Amniotic epithelial cell (primary cell): Measurements from ENCODE around the gene PXDC1.
"Not testable (repeated sequence)": the region's sequence is repeated elsewhere in the genome, so short reads cannot be mapped to it uniquely, and the experiment has no call there.

Experiments
- DNase-seq: peaks from one replicate; pipeline ENCODE4 v3.0.0-alpha.2; 2010; ENCODE audit warnings: low read depth

Gene PXDC1

DNA sequence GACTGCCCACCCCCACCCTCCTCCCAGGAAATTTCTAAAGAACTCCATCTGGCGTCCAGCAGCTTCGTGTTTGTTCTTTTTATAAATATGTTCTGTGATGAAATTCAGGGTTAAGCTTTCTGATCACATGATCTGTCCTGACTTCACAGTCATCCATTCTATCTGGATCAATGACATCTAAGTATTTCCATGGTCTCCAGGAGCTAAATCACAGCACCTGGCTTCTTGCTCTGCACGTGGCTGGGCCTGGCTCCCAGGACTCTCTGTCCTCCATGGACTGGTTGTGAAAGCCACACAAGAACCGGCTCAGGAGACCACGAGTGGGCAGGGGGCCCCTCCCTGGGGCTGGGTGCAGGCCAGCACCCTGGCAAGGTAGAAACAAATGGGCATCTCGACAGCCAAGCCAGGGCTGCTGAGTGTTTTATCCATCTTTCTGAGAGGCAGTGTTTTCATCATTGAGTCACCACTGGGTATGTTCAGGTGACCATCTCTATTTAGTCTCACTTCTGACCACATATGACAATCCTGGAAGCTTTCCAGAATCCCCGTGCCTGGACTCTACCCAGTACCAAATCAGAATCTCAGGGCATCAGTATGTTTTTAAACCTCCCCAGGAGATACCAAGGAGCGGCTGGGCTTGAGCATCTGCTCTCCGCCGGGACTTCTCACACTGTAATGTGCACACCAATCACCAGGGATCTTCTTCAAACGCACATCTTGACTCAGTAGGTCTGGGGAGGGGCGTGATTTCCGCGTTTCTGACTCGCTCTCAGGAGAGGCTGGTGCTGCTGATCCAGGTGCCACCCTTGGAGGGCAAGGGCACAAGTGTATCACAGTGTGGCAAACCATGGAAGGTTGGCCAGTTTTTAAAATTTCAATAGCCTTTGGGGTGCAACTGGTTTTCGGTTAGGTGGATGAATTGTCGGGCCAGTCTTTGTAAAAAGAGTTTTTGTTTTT, 31.6 kb upstream of the PXDC1 start:
- DNase-seq: peak; percentile 34

DNA sequence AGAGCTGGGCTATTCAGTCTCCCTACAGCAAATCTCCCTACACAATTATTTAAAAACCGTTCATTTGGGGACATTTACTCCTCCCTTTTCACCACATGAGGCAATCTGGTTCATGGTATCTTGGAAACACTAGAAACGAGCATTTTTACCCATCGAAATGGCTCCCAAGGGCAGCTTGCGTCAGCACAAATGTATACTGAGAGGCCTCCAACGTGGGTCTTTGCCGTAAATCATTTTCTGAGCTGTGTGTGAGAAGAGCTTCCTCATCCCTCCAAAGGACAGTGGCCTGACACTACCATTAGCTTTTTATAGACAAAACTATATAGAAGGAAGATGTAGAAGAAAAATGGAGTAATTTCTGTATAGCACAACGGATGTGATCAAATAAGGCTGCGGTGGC, 30.0 kb upstream of the PXDC1 start:
- no peak for DNase-seq

DNA sequence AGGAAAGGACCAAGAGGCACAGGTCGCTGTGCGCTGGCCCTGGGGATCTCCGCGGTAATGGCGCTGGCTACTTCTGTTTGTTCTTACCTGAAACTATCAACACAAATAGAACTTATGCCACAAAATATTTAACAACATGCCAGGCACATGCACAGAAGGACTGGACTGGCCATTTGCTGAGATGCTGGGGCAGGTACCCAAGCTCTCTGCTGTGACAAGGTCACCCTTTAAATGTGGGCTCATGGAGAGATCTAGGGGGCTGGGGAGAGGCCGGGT, 28.0 kb upstream of the PXDC1 start:
- no peak for DNase-seq

DNA sequence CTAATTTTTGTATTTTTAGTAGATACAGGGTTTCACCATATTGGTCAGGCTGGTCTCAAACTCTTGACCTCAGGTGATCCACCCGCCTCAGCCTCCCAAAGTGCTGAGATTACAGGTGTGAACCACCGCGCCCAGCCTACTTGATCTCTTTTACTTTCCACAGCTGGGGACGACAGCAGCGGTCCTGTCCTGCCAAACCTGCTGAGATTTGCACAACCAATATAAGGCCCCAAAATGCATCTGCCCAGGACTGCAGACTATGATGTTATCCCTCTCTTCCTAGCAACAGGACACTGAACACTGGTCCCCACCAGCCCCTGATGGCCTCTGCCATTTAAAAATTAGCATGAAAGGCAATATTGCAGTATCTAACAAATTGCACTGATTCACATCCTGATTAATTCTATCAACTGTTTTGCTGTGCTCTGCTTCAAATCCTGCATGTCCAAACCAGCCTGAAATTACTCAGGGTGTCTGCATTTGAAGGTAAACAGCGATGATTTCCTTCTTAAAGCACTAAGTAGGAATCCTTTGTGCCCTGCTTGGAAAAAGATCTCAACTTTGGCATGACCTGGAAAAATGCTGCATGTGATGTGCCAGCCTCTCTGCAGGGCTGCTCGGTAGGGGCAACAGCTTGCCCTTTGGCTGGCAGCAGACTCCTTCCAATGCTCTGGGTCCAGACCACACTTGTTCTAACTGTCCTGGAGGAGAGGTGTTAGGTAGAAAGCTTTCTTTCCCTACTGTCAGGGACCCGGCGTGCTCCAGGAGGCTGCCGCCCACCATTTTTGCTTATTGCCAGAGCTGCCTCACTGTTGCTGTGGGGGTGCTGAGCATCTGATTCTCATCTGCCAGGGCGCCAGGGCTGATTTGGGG, 27.4 kb upstream of the PXDC1 start:
- no peak for DNase-seq

DNA sequence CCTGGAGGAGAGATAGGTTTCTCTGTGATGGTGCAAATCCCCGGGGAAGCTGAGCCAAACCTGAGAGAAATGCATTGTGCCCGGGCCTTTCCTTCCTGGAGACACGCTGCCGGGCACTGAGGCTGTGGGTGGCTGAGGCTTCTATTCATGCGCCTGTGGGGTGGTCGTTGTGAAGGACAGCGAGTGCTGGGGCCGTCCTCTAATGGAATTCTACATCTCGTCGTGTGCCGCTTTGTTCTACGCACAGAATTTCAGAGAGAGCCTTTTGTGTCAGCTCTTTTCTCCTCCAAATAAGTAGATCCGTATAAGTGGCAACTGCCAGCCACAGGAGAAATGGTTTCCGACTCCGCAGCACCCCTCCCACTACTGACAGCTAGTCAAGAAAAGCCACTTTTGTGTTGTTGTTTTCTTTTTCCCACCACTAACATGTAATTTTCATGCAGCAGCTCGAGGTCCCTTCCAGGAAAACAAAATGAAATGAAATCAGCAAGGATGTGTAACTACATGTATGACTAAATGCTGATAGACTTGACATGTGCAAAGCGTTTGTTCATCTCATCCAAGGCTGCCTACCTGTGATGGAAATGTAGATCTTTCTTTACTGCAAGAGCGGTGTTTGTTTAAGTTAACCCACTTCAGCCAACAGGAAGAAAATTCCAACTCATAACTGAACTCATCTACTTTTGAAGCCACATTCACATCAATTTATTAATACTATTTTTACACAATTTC, 26.4 kb upstream of the PXDC1 start:
- DNase-seq: no peak

DNA sequence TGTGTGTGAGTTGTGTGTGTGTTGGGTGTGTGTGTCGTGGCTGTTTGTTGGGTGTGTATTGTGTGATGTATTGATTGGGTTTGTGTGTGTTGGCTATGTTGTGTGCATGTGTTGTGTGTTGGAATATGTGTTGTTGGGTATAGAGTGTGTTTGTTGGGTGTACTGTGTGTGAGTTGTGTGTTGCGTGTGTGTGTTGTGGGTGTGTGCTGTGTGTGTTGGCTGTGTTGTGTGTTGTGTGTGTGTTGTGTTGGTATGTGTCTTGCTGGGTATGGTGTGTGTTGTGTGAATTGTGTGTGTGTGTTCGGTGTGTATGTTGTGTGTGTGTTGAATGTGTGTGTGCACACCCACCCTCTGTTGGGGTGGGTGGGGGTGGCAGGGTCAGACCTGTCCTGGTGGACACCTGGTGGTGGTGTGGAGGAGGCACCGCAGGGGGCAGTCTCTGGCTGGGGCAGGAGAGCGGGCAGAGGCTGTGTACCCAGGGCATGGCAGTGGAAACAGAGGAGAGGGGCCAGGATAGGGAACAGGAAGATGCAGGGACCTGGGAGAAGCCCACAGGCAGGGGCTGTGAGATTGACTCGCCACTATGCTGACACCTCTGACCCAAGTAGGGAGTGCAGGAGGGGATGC, 25.5 kb upstream of the PXDC1 start:
- DNase-seq: no peak

DNA sequence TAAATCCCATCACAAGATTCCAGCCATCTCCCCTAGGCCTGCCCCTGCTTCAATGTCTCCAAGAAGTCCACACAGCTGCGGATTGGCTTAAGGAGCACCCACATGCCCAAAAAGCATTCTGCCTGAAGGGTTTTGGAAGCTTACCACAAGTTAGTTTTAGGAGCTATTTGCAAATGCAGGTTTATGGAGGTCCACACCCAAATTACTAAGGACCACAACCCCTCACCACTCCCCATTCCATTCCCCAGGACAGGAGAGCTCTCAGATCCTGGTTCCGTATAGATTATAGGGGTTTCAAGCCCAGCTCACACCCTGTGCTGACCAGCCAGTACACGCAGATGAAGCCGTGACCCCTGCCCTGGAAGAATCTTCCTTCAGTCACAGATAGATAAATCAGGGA, 24.3 kb upstream of the PXDC1 start:
- DNase-seq: no peak

DNA sequence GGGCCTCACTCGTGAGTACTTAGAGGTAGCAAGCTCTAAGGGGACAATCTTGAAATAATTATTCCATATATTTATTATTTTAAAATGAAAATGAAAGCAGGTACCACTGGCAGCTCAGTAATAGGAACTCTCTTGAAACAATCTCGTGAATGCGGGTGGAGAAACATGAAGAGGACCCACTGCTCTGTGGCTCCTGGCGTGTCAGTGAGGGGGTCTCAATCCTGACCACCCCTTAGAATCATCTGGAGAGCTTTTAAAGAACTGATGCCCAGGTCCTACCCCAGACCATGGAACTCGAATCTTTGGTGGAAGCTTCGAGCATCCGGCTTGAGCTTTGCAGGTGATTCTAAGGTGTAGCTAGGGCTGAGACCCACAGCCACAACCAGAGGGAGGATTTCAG, 23.9 kb upstream of the PXDC1 start:
- no peak for DNase-seq

DNA sequence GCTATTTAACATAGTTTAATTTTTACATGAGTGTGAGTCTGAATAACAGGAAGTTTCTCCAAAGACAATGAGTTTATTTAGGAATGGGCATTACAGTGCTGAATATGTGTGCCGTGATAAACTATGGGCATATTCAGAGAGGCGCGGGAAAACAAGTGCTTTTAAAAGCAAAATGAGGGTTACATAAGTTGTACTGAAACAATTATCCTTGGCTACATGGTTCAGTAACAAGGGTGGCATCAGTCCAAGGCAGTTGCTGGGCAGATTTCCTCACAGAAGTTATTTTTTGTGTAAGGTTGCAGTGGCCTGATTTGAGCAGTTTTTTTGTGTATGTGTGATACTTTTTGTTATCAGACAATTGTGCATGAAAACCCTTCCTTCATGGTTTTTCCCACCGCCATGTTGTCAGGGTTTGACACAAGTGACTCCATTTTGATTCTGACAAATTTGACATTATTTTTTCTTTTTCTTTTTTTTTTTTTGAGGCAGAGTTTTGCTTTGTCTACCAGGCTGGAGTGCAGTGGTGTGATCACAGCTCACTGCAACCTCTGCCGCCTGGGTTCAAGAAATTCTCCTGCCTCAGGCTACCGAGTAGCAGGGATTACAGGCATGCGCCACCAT, 22.3 kb upstream of the PXDC1 start:
- peak; percentile 61 for DNase-seq

DNA sequence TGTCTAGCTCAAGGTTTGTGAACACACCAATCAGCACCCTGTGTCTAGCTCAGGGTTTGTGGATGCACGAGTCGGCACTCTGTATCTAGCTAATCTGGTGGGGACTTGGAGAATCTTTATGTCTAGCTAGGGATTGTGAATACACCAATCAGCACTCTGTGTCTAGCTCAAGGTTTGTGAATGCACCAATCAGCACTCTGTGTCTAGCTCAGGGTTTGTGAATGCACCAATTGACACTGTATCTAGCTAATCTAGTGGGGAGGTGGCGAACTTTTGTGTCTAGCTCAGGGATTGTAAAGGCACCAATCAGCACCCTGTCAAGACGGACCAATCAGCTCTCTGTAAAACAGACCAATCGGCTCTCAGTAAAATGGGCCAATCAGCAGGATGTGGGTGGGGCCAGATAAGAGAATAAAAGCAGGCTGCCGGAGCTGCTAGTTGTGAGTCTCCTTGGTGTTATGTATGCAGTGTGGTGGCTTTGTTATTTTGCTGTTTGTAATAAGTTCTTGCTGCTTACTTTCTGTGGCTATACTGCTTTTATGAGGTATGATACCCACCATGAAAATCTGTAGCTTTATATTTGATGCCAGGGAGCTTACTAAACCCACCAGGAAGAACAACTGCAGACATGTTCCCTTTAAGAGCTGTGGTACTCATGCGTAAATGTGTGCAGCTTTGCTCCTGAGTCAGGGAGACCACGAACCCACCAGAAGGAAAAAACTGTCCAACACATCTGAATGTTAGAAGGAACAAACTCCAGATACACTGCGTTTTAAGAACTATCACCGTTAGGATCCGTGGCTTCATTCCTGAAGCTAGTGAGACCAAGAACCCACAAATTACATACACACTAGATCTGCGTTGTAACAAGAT, 20.9 kb upstream of the PXDC1 start:
- DNase-seq: not testable (repeated sequence)

DNA sequence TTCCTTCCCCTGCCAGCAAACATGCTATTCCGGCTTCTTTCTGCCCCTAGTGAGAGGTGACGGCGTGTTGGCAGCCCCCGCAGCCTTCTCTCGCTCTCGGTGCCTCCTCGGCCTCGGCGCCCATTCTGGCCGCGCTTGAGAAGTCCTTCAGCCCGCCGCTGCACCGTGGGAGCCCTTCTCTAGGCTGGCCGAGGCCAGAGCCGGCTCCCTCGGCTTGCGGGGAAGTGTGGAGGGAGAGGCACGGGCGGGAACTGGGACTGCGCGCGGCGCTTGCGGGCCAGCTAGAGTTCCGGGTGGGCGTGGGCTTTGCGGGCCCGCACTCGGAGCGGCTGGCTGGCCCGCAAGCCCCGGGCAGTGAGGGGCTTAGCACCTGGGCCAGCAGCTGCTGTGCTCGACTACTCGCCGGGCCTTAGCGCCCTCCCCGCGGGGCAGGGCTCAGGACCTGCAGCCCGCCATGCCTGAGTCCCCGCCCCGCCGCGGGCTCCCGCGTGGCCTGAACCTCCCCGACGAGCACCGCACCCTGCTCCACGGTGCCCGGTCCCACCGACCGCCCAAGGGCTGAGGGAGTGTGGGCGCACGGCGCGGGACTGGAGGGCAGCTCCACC, 20.0 kb upstream of the PXDC1 start:
- no peak for DNase-seq

DNA sequence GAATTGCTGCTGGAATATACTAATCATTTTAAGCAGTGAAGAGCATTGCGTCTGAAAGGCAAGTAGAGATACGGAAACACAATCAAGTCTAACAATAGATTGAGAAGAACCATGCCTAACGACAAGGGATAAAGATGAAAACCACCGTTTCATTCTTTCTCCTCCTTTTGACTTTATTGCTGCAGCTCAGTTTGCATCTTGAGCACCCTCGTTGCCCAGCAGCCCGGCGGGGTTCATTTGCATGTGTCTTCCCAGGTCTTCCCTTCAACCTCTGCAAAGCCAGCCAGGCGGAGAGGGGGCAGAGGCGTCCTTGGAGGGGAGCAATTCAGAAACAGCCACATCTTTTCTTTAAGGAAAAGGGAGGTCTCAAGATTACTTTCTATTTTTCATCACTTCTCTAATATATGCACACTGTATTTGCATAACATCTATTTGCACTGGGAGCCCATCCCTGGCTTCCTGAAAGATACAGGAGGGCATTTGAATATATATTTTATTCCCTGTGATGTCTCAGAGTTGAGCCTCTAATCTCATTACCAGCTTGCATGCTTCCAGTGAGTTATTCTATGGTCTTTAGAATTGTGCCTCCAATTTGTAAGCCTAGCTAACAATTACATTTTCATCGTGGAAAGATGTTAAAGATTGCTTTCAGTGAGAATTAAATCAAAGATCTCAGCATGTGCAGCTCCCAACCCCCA, 18.7 kb upstream of the PXDC1 start:
- DNase-seq: no peak

DNA sequence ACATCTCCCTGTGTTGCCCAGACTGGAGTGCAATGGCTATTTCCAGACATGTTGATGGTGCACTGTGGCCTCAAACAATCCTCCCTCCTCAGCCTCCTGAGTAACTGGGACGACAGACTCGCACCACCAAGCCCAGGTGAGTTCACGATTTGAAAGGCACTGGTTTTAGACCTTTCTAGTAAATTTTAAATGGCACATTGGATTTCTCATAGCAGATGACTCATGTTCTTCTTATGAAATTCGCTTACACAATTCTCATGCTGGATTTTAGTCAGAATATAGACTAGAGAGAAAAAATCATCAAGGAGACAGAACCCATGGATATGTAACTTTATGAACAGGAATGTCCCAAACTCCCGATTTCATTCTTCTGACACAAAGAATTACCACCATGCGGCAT, 18.1 kb upstream of the PXDC1 start:
- DNase-seq: peak; percentile 81

DNA sequence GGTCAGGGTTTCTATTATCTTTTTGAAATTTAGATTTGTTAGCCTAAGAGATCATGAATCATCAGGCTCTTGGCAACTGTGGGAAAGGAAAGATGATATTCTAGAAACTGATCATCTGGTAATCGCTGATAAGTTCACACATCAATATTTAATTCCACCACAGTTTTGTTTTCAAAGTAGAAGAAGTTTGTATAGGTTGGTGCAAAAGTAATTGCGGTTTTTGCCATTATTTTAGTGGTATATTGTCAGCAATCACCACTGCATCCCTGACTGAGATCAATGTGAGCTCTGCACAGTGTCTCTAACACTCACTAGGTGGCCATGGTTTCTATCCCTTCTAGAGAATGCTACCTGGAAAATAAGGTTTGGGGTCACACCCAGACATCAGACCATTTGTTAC, 17.0 kb upstream of the PXDC1 start:
- no peak for DNase-seq

DNA sequence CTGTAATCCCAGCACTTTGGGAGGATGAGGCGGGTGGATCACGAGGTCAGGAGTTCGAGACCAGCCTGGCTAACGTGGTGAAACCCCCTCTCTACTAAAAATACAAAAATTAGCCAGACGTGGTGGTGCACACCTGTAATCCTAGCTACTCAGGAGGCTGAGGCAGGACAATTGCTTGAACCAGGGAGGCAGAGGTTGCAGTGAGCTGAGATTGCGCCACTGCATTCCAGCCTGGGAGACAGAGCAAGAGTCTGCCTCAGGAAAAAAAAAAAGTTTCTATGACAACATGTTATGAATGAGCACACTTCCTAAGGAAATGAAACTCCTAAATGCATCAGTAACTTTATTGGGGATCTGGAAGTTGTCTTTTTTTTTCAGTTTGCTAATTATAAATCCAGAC, 16.0 kb upstream of the PXDC1 start:
- peak; percentile 74 for DNase-seq

DNA sequence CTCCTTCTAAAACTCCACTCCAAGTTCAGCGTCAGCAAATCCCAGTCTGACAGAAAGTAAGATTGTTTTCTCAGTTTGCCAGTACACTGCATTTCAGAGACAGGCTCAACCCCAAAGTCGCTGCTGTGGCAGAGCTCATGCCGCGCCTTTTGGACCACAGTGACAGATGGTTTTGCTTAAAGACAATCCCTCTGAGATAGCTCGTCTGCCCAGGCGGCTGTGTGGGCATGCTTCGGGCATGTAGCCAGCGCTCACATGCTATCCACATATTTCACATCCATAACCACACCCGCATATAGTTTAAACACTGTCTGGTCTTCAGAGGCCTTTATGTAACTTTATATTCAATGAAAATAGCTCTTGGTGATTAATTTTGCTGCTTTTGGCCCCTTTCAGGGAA, 14.7 kb upstream of the PXDC1 start:
- DNase-seq: peak; percentile 43

DNA sequence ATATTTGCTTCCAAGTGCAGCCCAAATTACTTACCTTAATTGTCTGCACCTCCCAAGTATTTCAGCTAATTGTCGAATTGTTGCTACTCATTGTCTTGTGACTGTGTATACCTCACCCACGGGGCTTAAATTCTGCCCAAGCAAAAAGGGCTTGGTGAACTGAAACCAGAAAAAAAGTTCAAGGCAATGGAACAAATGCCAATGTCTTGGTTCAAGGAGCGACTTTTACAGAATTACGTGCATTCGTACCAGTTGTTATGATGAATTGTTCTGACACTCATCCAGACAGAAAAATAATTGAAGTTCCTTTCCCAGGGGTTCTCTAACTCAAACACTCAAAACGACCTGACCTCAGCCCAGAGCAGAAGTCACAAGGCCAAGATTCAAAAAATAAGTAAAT, 13.9 kb upstream of the PXDC1 start:
- DNase-seq: no peak

DNA sequence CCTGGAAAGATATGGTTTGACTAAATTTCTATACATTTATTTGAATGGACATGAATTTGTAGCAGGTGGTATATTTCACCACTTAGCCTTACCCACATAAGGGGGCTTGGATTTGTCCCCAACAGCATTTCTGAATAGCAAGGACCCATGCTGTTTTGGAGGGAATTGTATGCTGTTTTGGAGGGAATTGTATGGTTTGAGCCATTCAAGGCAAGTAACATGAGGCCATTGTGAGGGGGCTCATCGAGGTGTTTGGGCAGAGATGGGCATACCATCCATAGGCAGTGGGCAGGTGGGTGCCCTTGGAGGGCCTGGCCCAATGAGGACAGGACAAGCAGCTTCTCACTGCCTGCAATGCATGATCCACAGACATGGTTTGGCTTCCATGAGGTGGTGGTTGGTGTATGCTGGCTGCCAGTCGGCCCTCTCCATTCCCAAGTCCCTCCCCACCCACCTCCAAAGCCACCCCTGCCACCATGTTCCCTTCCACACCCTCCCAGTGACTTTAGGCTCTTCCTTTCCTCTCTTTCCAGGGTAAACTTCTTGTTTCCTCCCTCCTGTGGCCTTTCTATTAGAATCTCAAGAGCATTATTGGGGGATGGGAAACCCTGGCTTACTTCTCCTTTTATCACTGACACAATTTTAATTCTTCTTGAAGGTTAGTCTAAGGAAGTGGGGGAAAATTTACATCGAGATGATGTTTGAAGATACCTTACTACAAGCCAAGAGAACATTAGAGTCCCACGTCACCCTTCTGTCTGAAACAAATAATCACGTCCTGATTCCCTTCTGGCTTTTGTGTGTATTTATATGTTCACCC, 13.2 kb upstream of the PXDC1 start:
- no peak for DNase-seq

DNA sequence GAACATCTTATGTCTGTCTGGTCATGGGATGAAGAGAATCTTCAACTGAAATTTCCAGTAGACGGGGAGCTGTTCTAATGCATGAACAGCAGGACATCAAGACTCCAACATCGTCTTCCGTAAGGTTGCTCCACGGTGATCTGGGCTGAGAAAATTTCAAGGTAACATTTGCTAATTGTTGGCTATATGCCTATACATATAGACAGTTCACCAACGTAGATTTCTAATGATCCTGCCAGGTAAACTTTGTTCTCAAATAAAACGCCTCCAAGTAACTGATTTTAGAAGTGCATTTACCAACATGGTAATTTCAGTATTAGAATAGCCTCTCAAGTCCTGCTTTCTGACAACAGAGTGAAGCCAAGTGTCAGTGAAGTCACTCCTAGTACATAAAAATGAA, 11.3 kb upstream of the PXDC1 start:
- DNase-seq: no peak
